ENCODE data around the gene GALR1. TPM values are rescaled to one million over a fixed set of nuclear protein-coding genes. Genes with fewer than 3 reads are reported as not detected.

Gene GALR1
- total RNA-seq, result under 0.01 TPM in 1 of 2 replicates, not detected in the other

GRCh38 chr18:77249569-77250500 lies at the start of gene GALR1:
TSS of gene GALR1 (plus strand) at chr18:77249848. CDS start at chr18:77250549, 701 bp downstream.

Other genes with a start within 250 kb of the GALR1 start
- 18.8 and 26.5 TPM in 2 replicates for gene MBP, start 117.1 kb upstream of the GALR1 start, total RNA-seq